Activated naive CD8-positive, alpha-beta T cell treated with anti-CD3 and anti-CD28 coated beads, Interleukin-2, amount 50 U/mL, for 16 hours (primary cell): ENCODE results near the gene MBNL2.

Source experiments
- DNase-seq: peaks from one replicate; pipeline ENCODE4 v3.0.0-alpha.2; 2020; ENCODE audit warnings: low read depth, low spot score

Gene MBNL2

GRCh38 chr13:97253581-97254293 lies 31.6 kb downstream of the MBNL2 start:
- no peak for DNase-seq

GRCh38 chr13:97254816-97255215 lies 32.7 kb downstream of the MBNL2 start:
- no peak for DNase-seq

DNA sequence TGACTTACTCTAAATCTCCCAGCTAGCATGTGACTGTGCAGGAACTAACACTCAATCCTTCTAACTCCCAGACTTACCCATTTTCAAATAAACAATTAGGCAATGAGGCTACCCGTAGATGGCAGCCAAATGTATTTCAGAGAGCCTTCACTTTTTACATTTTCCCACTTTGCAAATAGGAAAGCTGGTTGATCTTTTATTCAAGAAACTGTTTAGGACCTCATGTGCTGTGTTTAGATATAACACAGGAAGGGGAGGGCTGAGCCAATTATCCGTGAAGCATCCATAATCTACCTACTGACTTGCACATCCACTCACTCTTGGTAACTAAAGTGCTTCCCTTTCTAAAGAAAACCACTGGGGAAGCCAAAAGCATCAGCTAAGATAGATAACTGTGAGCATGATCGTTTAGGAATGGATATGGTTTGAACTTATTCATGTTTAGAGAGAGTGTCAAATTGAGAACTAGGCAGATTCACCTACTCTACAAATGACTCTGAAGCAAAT lies 33.4 kb downstream of the MBNL2 start:
- no peak for DNase-seq

DNA sequence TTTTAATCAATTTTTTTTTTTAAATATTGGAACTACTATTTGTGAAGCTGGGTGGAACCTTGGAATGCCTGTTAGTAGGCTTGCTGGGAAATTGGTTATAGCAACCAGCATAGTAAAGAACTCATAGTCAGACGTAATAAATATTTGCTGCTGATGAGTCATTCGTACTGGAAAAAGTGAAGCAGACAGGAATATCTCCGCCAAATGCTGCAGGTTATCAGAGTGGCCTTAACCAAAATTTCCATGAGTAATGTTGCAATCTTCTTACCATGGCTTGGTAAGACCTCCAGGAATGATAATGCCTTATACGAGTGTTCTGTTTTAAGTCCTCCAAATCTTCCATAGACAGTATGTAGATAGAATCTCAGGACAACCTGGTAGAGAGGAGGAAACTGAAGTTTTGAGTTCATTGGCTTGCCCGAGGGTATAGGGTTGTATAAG lies 34.2 kb downstream of the MBNL2 start:
- DNase-seq: no peak

DNA sequence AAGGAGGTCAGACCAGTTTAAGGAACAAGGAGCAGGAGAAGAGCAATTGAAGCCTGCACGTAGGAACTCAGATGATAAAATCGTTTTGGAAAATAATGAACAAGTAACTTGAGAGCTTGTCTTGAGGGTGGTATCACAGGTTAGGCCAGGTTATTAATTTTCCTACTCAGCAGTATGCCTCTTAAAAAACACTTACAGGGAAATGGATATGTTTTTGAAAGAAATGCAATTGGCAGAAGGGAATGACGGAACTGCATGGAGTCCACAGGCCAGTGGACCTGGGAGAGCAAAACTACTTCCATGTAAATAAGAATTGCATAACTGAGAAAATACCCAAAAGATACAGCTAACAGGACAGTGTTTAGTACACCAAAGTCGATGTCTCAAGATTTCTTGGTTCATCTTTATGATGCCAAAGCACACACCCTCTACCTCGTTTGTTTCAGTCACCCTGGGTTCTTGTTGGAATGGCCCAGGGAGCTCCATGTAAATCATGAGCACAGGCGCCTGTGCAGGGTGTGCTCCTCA lies 35.2 kb downstream of the MBNL2 start:
- no peak for DNase-seq

GRCh38 chr13:97257800-97258799 lies 36.0 kb downstream of the MBNL2 start:
- no peak for DNase-seq

GRCh38 chr13:97258801-97259200 lies 36.7 kb downstream of the MBNL2 start:
- DNase-seq: no peak

GRCh38 chr13:97259410-97259797 lies 37.3 kb downstream of the MBNL2 start:
- DNase-seq: no peak

GRCh38 chr13:97259798-97260714 lies 37.9 kb downstream of the MBNL2 start:
- no peak for DNase-seq

- DNase-seq: no peak
Observed at GRCh38 chr13:97261254-97262005, 39.3 kb downstream of the MBNL2 start.

DNA sequence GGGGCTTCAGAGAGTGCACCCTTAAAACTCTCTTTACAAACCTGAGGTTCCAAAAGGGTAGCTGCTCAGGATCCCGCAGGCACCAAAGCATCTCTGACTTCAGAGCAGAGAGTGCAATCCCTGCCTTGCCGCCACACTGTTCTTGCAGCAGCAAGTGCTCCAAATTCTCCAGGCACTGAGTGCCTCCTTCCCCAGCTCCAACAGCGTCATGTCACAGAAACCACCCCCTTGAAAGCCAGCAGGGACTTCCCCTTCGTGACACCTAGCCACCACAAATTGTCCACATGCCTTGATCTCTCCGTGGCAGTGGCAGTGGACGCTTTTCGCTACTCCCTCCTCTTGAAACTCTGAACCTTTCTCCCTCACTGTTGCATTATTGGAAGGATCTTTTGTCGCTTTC lies 39.9 kb downstream of the MBNL2 start:
- DNase-seq: no peak

- DNase-seq: no peak
Observed at GRCh38 chr13:97263160-97263559, 41.0 kb downstream of the MBNL2 start.

- no peak for DNase-seq
Observed at GRCh38 chr13:97264663-97265062, 42.5 kb downstream of the MBNL2 start.

GRCh38 chr13:97266332-97266731 lies 44.2 kb downstream of the MBNL2 start:
- DNase-seq: no peak

DNA sequence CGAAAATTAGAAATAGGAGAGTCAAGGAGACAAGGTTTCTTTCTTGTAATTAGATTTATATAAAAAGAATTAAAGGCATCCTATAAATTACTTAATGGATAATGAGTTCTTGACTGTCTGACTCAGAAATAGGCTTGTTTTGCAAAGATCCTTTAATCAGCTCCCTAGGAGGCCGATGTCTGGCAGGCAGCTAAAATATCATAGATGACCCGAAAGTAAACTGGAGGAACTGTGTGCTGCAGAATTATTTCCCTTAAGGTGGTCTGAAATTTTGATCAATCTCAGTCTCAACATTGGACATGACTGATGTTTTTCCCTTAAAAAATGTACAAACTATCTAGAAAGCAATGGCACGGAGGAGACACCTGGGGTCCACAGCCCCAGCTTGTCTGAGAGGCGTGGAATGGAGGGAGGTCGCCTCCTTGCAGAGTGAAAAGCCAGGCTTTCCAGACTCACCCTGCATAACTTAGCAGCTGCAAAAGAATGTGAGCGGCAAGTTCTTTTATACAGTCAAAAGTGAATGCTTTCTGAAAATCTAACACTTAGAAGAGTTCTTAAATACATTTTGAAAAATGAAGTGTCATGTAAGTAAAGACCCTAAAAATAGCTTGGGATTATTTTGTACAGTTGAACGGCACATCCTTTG lies 44.8 kb downstream of the MBNL2 start:
- DNase-seq: no peak

DNA sequence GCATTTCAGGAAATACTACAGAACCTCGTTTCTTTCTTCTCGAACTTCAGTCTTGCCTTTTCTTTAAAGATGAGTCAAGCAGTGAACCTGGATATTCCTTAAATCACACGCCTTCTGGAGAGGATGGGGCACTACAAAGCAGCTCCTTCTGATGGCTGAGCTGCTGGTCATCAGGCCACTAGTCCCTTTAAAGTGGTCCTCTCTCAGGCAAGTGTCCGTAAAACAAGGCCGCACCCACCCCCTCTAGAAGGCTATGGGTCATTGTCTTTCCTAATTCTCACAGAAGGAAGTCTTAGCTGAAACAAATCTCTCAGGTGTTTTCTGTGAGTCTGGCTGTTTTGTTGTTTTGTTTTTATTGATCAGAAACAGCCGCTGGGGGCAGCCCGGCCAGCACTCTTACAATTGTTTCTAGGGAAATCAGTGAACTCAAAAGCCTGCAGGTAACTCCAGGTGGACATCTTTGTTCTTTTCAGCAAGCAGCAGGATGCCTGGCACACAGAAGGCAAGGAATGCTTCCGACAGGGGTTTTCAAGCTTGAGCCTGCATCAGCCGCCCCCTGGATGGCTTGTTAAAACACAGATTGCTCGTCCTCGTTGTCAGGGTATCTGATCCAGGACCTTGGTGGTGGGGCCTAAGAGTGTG lies 45.4 kb downstream of the MBNL2 start:
- no peak for DNase-seq

DNA sequence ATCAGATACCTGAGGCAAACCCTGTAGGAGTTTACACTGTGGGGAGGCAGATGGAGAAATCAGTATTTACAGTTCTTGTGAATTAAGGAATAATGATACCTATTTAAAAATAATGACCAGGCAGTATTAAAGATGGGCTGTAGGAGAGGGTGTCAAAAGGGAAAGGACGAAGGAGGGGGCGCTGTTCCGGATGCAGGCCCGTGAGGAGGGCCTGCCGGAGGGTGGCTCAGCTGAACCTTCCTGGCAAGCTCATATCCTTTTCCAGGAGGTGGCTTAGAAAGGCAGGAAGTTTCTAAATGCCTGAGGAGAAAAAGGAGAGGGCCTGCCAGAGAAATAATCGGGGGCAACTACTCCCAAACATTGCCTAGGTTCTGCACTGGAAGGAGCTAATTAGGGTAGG lies 46.6 kb downstream of the MBNL2 start:
- DNase-seq: no peak

DNA sequence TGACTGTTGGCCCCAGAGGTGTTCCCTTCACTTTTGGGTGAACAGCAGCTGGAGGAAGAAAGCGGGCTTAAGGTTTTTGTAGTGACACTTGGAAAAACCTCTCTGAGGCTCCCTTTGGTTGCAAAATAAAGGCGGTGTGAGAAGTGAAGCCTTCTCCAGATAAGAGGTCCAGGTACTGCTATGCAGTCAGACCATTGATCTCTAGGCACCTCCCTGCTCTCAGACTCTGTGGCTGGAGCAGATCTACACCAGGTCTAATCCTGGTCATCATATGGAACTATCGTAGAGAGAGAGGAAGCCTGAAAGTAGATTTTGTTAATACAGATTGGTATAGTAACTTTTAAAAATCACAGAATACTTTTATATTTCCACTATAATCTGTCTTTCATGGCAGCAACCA lies 47.5 kb downstream of the MBNL2 start:
- DNase-seq: no peak

GRCh38 chr13:97272526-97272925 lies 50.4 kb downstream of the MBNL2 start:
- no peak for DNase-seq
